Fibroblast of pulmonary artery (primary cell): ENCODE results near the gene RAB26.
"Not testable (repeated sequence)": the region's sequence is repeated elsewhere in the genome, so short reads cannot be mapped to it uniquely, and the experiment has no call there.

Experiments used
- DNase-seq: peaks from one replicate; pipeline ENCODE4 v3.0.0-alpha.2; 2010; ENCODE audit warnings: low read depth
- H3K4me3 ChIP-seq: replicated peaks from 2 replicates; pipeline ENCODE4 v1.5.1; 2011; ENCODE audit warnings: low read depth, mild to moderate bottlenecking, control low read depth, low read length, moderate library complexity
- TF ChIP-seq, protein P1 (sequence below): IDR thresholded peaks from 2 replicates; pipeline ENCODE4 v1.5.1; 2011; ENCODE audit warnings: mild to moderate bottlenecking, control low read depth, low read length, inconsistent platforms; ENCODE audit errors: missing control alignments

RAB26 gene

DNA sequence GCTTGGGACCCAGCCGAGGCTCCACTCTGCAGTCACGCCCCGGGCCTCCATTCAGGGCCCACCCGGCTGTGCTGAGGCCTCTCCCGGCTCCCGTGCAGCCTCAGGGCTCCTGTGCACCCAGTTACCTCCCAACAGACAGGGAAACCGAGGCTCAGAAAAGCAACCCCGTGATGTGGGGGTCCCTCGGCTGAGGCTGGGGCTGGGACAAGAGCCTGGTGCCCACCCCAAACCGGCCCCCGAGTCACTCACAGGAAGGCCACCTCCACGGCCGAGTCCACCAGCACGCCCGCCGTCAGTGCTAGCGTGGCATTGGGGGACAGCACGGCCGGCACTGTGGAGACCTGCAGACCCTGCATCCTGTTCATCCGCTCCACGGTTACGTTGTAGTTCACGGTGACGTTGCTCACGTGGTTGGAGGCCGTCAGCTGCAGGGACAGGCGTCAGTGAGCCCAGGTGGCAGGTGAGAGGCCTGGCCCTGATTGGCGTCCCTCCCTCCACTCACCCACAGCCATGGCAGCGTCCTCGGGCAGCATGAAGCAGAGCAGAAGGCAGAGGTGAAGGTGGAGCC is 35.8 kb upstream of the RAB26 start:
- H3K4me3 ChIP-seq, DNase-seq: not testable (repeated sequence)

GRCh38 chr16:2114225-2114624 is 34.2 kb upstream of the RAB26 start:
- not testable (repeated sequence) for H3K4me3 ChIP-seq

DNA sequence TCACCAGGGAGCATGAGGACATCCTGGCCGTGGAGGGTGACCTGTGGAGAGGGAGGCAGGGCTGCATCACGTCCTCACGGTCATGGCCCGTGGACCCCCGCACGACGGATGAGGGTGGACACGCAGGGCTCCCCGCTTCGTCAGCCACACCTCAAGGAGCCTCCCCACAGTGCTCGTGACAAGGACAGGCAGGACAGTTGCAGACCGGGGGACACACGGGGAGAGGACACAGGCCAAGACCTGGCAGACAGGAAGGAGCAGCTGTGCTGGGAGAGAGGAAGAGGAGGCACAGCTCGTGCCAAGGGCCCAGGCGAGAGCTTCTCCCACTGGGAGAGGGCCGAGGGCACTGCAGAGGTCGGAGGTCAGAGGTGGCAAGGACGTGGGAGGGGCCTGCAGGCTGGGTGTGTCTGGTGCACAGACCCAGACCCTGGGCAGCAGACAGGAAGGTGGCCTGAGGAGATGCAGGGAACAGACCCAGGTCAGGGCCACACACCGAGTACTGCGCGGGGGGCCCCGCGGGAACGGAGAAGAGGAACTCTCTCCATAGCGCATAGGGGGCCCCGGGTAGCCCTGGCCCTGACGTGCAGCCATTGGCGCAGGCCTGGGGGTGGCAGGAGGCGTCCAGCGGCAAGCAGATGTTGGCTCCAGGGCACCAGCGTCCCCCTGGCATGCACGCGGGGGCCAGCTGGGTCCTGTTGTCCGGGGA is 33.4 kb upstream of the RAB26 start:
- DNase-seq, H3K4me3 ChIP-seq: not testable (repeated sequence)

More at GRCh38 chr16:2114225-2114624, 34.2 kb upstream of the RAB26 start:
- DNase-seq = not testable (repeated sequence)

DNA sequence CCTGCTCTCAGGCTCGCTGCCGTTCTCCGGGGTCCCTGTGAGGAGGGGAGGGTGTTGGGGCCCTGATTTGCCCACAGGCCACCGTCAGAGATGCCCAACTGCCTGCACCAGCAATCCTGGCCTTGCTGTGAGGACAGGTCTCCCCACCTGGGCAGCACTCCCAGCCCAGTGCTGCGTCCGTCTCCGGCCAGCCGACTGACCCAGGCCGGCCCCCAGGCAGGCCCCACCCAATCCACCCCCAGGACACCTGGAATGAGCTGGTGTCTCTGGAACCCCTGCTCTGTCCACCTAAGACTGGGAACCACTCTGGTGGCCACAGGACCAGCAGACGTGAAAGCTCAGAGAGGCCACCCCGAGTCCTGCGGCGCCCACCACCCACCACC is 32.8 kb upstream of the RAB26 start:
- TF ChIP-seq, protein P1, sequence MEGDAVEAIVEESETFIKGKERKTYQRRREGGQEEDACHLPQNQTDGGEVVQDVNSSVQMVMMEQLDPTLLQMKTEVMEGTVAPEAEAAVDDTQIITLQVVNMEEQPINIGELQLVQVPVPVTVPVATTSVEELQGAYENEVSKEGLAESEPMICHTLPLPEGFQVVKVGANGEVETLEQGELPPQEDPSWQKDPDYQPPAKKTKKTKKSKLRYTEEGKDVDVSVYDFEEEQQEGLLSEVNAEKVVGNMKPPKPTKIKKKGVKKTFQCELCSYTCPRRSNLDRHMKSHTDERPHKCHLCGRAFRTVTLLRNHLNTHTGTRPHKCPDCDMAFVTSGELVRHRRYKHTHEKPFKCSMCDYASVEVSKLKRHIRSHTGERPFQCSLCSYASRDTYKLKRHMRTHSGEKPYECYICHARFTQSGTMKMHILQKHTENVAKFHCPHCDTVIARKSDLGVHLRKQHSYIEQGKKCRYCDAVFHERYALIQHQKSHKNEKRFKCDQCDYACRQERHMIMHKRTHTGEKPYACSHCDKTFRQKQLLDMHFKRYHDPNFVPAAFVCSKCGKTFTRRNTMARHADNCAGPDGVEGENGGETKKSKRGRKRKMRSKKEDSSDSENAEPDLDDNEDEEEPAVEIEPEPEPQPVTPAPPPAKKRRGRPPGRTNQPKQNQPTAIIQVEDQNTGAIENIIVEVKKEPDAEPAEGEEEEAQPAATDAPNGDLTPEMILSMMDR = no peak
- no peak overlapping the region for H3K4me3 ChIP-seq
- DNase-seq = no peak

DNA sequence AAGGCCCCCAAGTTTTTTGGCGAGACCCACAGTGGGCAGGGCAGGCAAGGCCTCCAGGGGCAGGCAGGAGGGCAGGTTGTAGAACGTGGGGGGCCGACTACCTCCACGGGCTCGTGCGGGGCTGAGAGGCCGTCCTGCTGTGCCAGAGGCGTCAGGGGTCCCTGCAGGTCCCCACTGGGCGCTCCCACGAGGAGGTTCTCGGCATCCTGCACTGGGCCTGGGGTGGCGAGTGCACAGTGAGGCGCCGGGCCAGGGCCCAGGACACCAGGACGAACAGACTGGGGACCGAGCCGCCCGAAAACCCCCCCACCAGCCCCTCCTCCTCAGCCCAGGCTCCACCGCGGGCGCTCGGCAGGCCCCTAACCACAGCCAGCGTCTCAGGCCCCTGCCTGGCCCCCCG is 32.0 kb upstream of the RAB26 start:
- not testable (repeated sequence) for H3K4me3 ChIP-seq, DNase-seq

DNA sequence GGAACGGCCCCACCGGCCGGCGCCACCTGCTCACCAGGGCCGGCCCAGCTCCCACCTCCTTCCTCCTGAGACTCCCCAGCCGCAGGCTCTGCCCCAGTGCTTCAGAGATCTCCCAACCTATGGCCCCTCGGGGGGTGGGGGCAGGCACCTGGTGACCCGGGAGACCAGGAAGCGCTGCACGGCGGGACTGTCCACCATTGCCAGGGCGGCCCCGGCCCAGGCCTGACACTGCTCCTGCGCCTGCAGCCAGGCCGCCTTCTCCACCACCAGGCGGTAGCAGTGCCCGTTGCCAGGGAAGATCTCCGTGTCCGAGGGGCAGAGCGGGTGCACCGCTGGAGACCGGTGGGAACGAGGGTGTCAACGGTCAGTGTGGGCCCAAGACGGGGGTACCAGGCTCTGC is 31.1 kb upstream of the RAB26 start:
- not testable (repeated sequence) for DNase-seq, H3K4me3 ChIP-seq

DNA sequence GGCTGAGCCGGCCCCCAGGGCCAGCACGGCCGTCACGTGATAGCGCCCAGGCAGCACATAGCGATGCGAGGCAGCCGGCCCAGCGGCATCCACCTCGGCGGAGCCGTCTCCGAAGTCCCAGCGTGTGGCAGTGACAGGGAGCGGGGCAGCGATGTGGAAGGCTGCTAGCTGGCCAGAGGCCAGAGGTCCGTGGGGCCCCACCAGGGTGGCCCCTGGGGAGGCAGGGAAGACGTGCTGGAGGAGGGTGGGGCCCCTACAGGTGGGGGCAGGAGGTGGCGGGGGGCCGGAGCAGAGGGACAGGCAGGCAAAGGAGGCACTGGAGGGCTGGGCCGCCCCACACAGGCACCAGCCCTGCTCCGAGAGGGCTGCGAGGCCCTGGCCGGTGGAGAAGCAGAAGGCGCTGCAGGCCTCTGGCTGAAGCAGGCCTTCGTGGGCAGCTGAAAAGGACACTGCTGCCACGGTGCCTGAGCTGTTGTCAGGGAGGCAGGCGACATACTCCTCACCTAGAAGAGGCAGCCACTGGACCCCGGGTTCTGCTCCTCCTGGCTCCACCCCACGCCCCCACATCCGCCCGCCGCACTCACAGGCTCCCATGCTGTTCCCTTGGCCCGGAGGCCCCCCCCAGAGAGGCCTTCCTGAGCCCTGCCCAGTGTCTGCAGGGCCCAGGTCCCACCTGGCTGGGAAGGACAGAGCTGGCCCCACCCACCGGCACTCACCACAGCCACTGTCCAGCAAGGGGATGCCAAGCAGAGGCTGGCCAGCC is 30.3 kb upstream of the RAB26 start:
- DNase-seq, H3K4me3 ChIP-seq: not testable (repeated sequence)

GRCh38 chr16:2121325-2121724 is 27.1 kb upstream of the RAB26 start:
- peak; percentile 43 for DNase-seq
- not testable (repeated sequence) for H3K4me3 ChIP-seq
- TF ChIP-seq, protein P1 = peak; percentile 21

DNA sequence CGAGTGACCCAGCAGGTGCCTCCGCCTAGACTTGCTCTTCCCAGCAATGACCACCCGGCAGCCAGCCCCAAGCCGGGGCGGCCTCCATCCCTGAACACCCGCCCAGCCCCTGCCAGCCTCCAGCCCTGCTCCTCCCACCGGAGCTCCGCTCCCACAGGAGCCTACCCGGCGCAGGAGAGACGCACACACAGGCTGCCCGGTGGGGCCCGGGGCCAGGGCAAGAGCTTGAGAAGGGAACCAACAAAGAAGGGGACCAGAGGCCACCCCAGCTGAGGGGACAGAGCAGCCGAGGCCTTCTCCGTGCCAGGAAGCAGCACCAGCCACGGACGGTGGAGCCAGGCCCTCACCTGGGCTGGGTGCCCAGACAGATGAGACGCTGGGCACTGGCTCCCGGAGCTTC is 26.6 kb upstream of the RAB26 start:
- DNase-seq = no peak
- TF ChIP-seq, protein P1 = no peak
- no peak overlapping the region for H3K4me3 ChIP-seq

- no peak for DNase-seq
- H3K4me3 ChIP-seq = no peak overlapping the region
- TF ChIP-seq, protein P1 = no peak
Measured at GRCh38 chr16:2122429-2122828, 26.0 kb upstream of the RAB26 start.

- not testable (repeated sequence) for H3K4me3 ChIP-seq, DNase-seq
Measured at GRCh38 chr16:2122934-2123683, 25.3 kb upstream of the RAB26 start.

DNA sequence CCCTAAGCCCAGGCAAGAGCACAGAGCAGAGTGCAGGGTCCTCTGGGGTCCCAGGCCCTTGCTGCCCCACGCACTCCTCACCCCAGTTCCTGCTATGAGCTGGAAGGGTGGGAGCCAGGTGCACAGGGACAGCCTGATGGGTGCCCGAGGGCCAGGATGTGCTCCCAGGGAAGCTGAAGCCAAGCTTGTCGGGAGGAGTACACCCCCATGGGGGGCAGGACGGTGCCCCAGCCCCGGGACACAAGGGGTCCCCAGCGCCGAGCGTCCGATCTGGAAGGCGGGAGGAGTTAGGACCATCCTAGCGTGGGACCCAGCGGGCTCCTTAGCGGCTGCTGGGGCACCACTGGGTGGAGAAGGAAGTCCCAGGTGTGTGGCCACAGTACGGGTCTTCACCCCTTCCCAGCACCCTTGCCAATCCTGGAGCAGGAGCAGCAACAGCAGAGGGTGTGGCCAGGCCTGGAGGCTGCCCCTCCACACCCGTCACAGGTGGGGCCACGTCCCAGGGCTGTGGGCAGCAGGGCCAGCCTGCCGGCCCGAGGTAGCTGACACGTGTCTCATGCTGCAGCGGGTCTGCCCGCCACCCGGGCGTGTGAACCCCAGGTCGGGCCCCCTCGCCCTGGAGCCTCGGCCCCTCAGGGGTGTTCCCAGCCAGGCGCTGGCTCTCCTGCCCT is 24.6 kb upstream of the RAB26 start:
- DNase-seq, H3K4me3 ChIP-seq: not testable (repeated sequence)

- not testable (repeated sequence) for DNase-seq
- H3K4me3 ChIP-seq = peak overlapping the region; percentile 37
Measured at GRCh38 chr16:2124377-2124693, 24.1 kb upstream of the RAB26 start.
